NCI-H1436 (cell line): ENCODE data around the gene DPH7.
"Not testable (repeated sequence)": the region's sequence is repeated elsewhere in the genome, so short reads cannot be mapped to it uniquely, and the experiment has no call there.

Experiments used
- DNase-seq: peaks from one replicate; lab custom pipeline; 2025; lab: John Stamatoyannopoulos, UW

DPH7 gene

GRCh38 chr9:137606005-137606621 is 27.4 kb upstream of the DPH7 start:
- no peak for DNase-seq

- peak; percentile 91 for DNase-seq
Measured at GRCh38 chr9:137605121-137606004, 26.6 kb upstream of the DPH7 start, which contains the start of gene ARRDC1. ARRDC1 (plus strand) TSS chr9:137605686; CDS start chr9:137605718, 32 bp downstream.

- peak; percentile 50 for DNase-seq
Measured at GRCh38 chr9:137604345-137605086, 25.8 kb upstream of the DPH7 start.

- DNase-seq: no peak
Measured at GRCh38 chr9:137603879-137604278, 25.2 kb upstream of the DPH7 start.

- DNase-seq: no peak
Measured at GRCh38 chr9:137602661-137603060, 23.9 kb upstream of the DPH7 start.

- DNase-seq: no peak
Measured at GRCh38 chr9:137598943-137599342, 20.2 kb upstream of the DPH7 start.

- not testable (repeated sequence) for DNase-seq
Measured at GRCh38 chr9:137596577-137596976, 17.9 kb upstream of the DPH7 start.

GRCh38 chr9:137593176-137593575 is 14.5 kb upstream of the DPH7 start:
- peak; percentile 32 for DNase-seq

GRCh38 chr9:137592767-137593166 is 14.0 kb upstream of the DPH7 start:
- no peak for DNase-seq

GRCh38 chr9:137590469-137591383 is 12.0 kb upstream of the DPH7 start, which contains the start of gene ZMYND19:
ZMYND19 (minus strand) TSS chr9:137590512; CDS start chr9:137590263, 249 bp downstream.
- DNase-seq: peak; percentile 85

- DNase-seq: no peak
Measured at GRCh38 chr9:137590123-137590468, 11.4 kb upstream of the DPH7 start.

- no peak for DNase-seq
Measured at GRCh38 chr9:137589441-137590122, 10.9 kb upstream of the DPH7 start.

GRCh38 chr9:137588891-137589290 is 10.2 kb upstream of the DPH7 start:
- DNase-seq: no peak

- DNase-seq: no peak
Measured at GRCh38 chr9:137588311-137588710, 9.6 kb upstream of the DPH7 start.

- DNase-seq: no peak
Measured at GRCh38 chr9:137586854-137587253, 8.1 kb upstream of the DPH7 start.

- DNase-seq: no peak
Measured at GRCh38 chr9:137583957-137584356, 5.2 kb upstream of the DPH7 start.

GRCh38 chr9:137583347-137583746 is 4.6 kb upstream of the DPH7 start:
- no peak for DNase-seq

- no peak for DNase-seq
Measured at GRCh38 chr9:137582286-137582860, 3.6 kb upstream of the DPH7 start.

- no peak for DNase-seq
Measured at GRCh38 chr9:137581361-137582285, 2.9 kb upstream of the DPH7 start.

- no peak for DNase-seq
Measured at GRCh38 chr9:137580954-137581322, 2.2 kb upstream of the DPH7 start.
